K562 (cell line): ENCODE data around the gene CD72. TPM values are rescaled to one million over a fixed set of nuclear protein-coding genes. Genes with fewer than 3 reads are reported as not detected.

ENCODE experiments used
- ATAC-seq: fragments of 200-7000 bp; cut with Tn5 transposase; 3 replicates; pipeline ENCODE4 v1.9.1; 2020; ENCODE audit warnings: moderate library complexity
- BruUV-seq: library from RNA; stranded (reverse); fragments of 400-500 nt; replicated peaks from 2 replicates; lab custom pipeline; 2021; lab: Mats Ljungman, UMichigan
- CTCF ChIA-PET: fragments of 300-600 bp; formaldehyde crosslinking; extraction: SDS; loops from one replicate; lab custom pipeline; 2021; ENCODE audit warnings: low intra/inter-chr PET ratio; lab: Yijun Ruan, JAX
- POLR2A ChIA-PET: fragments of 300-600, 350-650 bp; sonication (Branson Sonifier 250); formaldehyde crosslinking; extraction: SDS; loops from one replicate; lab custom pipeline; 2021; ENCODE audit warnings: antibody characterized with exemption, inconsistent platforms; lab: Yijun Ruan, JAX
- DNase-seq, 4 experiments: peaks; one replicate each; pipeline versions ENCODE4 v3.0.0 to v3.0.0-alpha.2; 2011 to 2018; ENCODE audit warnings: low spot score in 3 of 4, mixed read lengths in 3 of 4; ENCODE audit errors: extremely low read depth in 1 of 4
- FAIRE-seq: peaks from 2 replicates; lab custom pipeline; 2011; peaks lifted over from hg19 to GRCh38; lab: Jason Lieb, UNC
- H2AFZ ChIP-seq: 2 replicates; pipeline ENCODE4 v1.6.0; 2011; ENCODE audit warnings: low read depth, low read length, control low read depth, inconsistent platforms
- H3K27ac ChIP-seq: fragments of 200-600 bp; 3 replicates; pipeline ENCODE4 v1.8.0; 2011; ENCODE audit warnings: low read depth, mild to moderate bottlenecking, control low read depth, inconsistent platforms, low read length, moderate library complexity, mixed read lengths; ENCODE audit errors: extremely low read depth
- H3K27me3 ChIP-seq, 2 experiments: fragments of 300-600 bp in 1 of 2; 2 replicates in 1 of 2; 3 replicates in 1 of 2; pipeline versions ENCODE4 v1.6.0 to v1.8.0; 2011; ENCODE audit warnings: inconsistent platforms in 2 of 2, low read length in 2 of 2, mild to moderate bottlenecking in 1 of 2, mixed read lengths in 1 of 2, moderate library complexity in 1 of 2; ENCODE audit not compliant: control insufficient read depth in 2 of 2, insufficient read depth in 2 of 2
- H3K36me3 ChIP-seq: fragments of 300-600 bp; 3 replicates; pipeline ENCODE4 v1.8.0; 2011; ENCODE audit warnings: mild to moderate bottlenecking, low read length, inconsistent platforms; ENCODE audit not compliant: control insufficient read depth, insufficient read depth
- H3K4me1 ChIP-seq, 2 experiments: fragments of 200-600 bp in 1 of 2; replicated peaks in 1 of 2; 2 replicates in 1 of 2; 3 replicates in 1 of 2; pipeline versions ENCODE4 v1.5.1 to v1.8.0; 2011; ENCODE audit warnings: inconsistent platforms in 2 of 2, low read length in 2 of 2, mild to moderate bottlenecking in 1 of 2, mixed read lengths in 1 of 2, moderate library complexity in 1 of 2; ENCODE audit not compliant: control insufficient read depth in 2 of 2, insufficient read depth in 2 of 2
- H3K4me2 ChIP-seq: 2 replicates; pipeline ENCODE4 v1.6.1; 2011; ENCODE audit warnings: low read length, control low read depth, inconsistent platforms, mixed read lengths; ENCODE audit not compliant: insufficient read depth
- H3K4me3 ChIP-seq: fragments of 200-600 bp; sonication (generic), shearing (Covaris generic); 2 replicates; pipeline ENCODE4 v1.5.1; 2016; ENCODE audit warnings: control low read depth, inconsistent platforms
- H3K79me2 ChIP-seq: fragments of 200-600 bp; 3 replicates; pipeline ENCODE4 v1.8.0; 2011; ENCODE audit warnings: low read length, inconsistent platforms; ENCODE audit not compliant: control insufficient read depth, insufficient read depth
- H3K9ac ChIP-seq, 2 experiments: 2 replicates each; pipeline versions ENCODE4 v1.6.0 to v1.6.1; 2011; ENCODE audit warnings: low read depth in 2 of 2, low read length in 2 of 2, control low read depth in 1 of 2, inconsistent platforms in 1 of 2, mild to moderate bottlenecking in 1 of 2, mixed read lengths in 1 of 2; ENCODE audit not compliant: insufficient read depth in 1 of 2
- H3K9me1 ChIP-seq: one replicate; pipeline ENCODE4 v1.6.0; 2011; ENCODE audit warnings: inconsistent platforms, mild to moderate bottlenecking, low read length, moderate library complexity; ENCODE audit not compliant: control insufficient read depth, insufficient read depth
- H3K9me3 ChIP-seq: replicated peaks from 2 replicates; pipeline ENCODE4 v1.5.1; 2011; ENCODE audit warnings: low read depth, low read length, inconsistent platforms; ENCODE audit not compliant: control insufficient read depth, insufficient read depth
- H4K20me1 ChIP-seq: replicated peaks from 2 replicates; pipeline ENCODE4 v1.6.1; 2011; ENCODE audit warnings: low read length, inconsistent platforms, mixed read lengths; ENCODE audit not compliant: control insufficient read depth, insufficient read depth
- CBX5 ChIP-seq: IDR thresholded peaks from 2 replicates; pipeline ENCODE4 v1.6.1; 2014; ENCODE audit warnings: low read depth, borderline replicate concordance
- CREB1 ChIP-seq, 2 experiments: sonication (generic) in 1 of 2; formaldehyde crosslinking in 1 of 2; IDR thresholded peaks; 2 replicates each; pipeline versions ENCODE4 v1.6.1 to v1.8.0; 2012 to 2022; ENCODE audit warnings: inconsistent platforms in 1 of 2, mild to moderate bottlenecking in 1 of 2, missing genetic modification reagents in 1 of 2, moderate library complexity in 1 of 2
- GTF3C2 ChIP-seq: IDR thresholded peaks from 3 replicates; pipeline ENCODE4 v1.6.1; 2011; ENCODE audit warnings: borderline replicate concordance, mild to moderate bottlenecking, moderate library complexity; ENCODE audit not compliant: insufficient read length; ENCODE audit errors: extremely low read depth
- HDAC6 ChIP-seq: IDR thresholded peaks from 2 replicates; pipeline ENCODE4 v1.6.1; 2012; ENCODE audit warnings: low read depth, mild to moderate bottlenecking, control low read depth, inconsistent platforms, low read length, moderate library complexity
- THRAP3 ChIP-seq: fragments of 450-650 bp; IDR thresholded peaks from 2 replicates; pipeline ENCODE4 v1.6.1; 2016; ENCODE audit warnings: mild to moderate bottlenecking, inconsistent platforms, borderline replicate concordance
- WGBS: fragments of 100-300 bp; shearing (Covaris generic); methylation state at CpG from one replicate; pipeline ENCODE4 v1.1.6; 2016; ENCODE audit warnings: low coverage, mixed read lengths; ENCODE audit not compliant: insufficient coverage; ENCODE audit errors: missing lambda C conversion rate; 5-methylcytosine and 5-hydroxymethylcytosine counted together
- in situ Hi-C: fragments of 300-500 bp; cut with MboI; formaldehyde crosslinking; loops from 4 replicates; pipeline ENCODE4 v1.15.0; 2018; ENCODE audit warnings: inconsistent platforms, mixed read lengths
- intact Hi-C: fragments of 100-400 bp; cut with micrococcal nuclease; formaldehyde crosslinking; loops from 2 replicates; pipeline ENCODE4 v1.14.2; 2022
- polyA plus RNA-seq, 8 experiments: library from polyadenylated mRNA; depleted of rRNA in 4 of 8; stranded (reverse) in 5 of 8; unstranded in 3 of 8; fragments of >200 nt; fragmentation: Nextera tagmentation in 2 of 8; fragmentation: Illumina TruSeq in 1 of 8; extraction: Ambion mirVana in 2 of 8; extraction: Trizol in 1 of 8; gene quantifications; 2 replicates each; pipeline versions ENCODE4 v1.2.1 to v1.2.3, GENCODE V29; 2011 to 2014; ENCODE audit warnings: inconsistent platforms in 1 of 8, missing spikeins in 1 of 8
- total RNA-seq, 7 experiments: library from RNA; depleted of rRNA in 6 of 7; stranded (reverse); fragments of >200 nt in 6 of 7; fragmentation: Illumina TruSeq in 2 of 7; extraction: Trizol in 2 of 7; gene quantifications; 2 replicates each; pipeline versions ENCODE4 v1.2.1 to v1.2.3, GENCODE V29; 2011 to 2021; ENCODE audit warnings: low replicate concordance in 1 of 7

CD72 gene
- total and polyA plus RNA-seq, 9 of the 15 experiments (the other 6 are each of a cell fraction or from before 2014, with no cell fraction given), result 0.11 to 0.78 (median 0.27) TPM; not detected in 1

DNA sequence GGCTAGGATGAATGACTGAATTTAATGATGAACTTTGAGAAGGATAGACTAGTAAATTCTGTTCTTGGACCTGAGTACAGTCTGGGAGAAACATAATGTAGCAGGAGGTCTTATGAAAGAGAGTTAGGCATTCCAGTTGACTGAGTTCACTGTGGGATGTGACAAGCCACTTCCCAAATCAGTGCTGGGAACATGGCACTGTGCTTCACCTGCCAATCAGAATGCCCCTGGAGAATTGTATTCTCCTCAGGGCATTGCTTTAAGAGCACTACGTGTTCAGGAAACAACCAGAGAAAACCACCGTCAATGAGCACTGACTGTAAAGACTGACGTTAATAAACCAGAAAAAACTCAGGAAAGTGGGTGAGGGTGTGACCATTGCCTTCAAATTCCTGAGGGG lies 41.1 kb upstream of the CD72 start:
- no peak for ATAC-seq
- peak overlapping the region; percentile 89 for H3K4me3 ChIP-seq
- H4K20me1 ChIP-seq, result no peaks in the 10 kb centered on the region
- peaks cover 36% of the 10 kb centered on the region; the same call in 2 of the 3 replicates for H3K36me3 ChIP-seq
- H3K9me3 ChIP-seq, result no peaks in the 10 kb centered on the region
- FAIRE-seq, result no peak
- 85% methylated on average over 2 of the region's 3 CpGs for WGBS
- peak overlapping the region in 1 of 2 experiments; percentile 86; a peak in 1 of 4 replicates for H3K9ac ChIP-seq
- TF ChIP-seq THRAP3 (no peak), CREB1 (IDR thresholded peaks at IDR 0.05) (no peak), CREB1 (CRISPR knock-in tag; IDR thresholded peaks at IDR 0.05) (no peak), HDAC6 (no peak)
- TF ChIP-seq, all 486 proteins: peak for 0
- Histone ChIP-seq H3K9me1 (no peaks in the 10 kb centered on the region), H3K27me3 (no peaks in the 10 kb centered on the region), H2AFZ (no peak overlapping the region), H3K27ac (peak overlapping the region; percentile 98; the same call in 1 of the 3 replicates), H3K4me1 (peaks cover 14 to 36% of the 10 kb centered on the region in 2 experiments), H3K4me2 (peak overlapping the region; percentile 96; the same call in 1 of the 2 replicates), H3K79me2 (peaks cover 20% of the 10 kb centered on the region)
- in situ Hi-C loops, result no loop called here
- intact Hi-C loops, result loop anchor here (5.0 kb wide), 1 partner anchor 38 kb away; no protein-coding TSS in a partner anchor
- CTCF ChIA-PET, result no interaction called here
- BruUV-seq, result no TSS peak
- no peak for DNase-seq
- POLR2A ChIA-PET, result interaction anchor here (0.8 to 1.1 kb wide), 3 partner anchors 37 to 544 kb away, joined by 3 to 8 read pairs (median 5); partner anchors contain the start of gene ATOSB

GRCh38 chr9:35658968-35659220 lies 40.7 kb upstream of the CD72 start:
- Histone ChIP-seq H3K4me1 (peaks cover 14 to 31% of the 10 kb centered on the region in 2 experiments), H3K9ac (peak overlapping the region; percentile 86 to 96), H3K27ac (peak overlapping the region; percentile 98), H3K36me3 (peaks cover 36% of the 10 kb centered on the region; the same call in 2 of the 3 replicates), H4K20me1 (no peaks in the 10 kb centered on the region), H3K9me3 (no peaks in the 10 kb centered on the region), H3K4me2 (peak overlapping the region; percentile 96), H2AFZ (peak overlapping the region; percentile 93; the same call in 1 of the 2 replicates), H3K9me1 (no peaks in the 10 kb centered on the region), H3K79me2 (peaks cover 16% of the 10 kb centered on the region), H3K4me3 (peak overlapping the region; percentile 89), H3K27me3 (no peaks in the 10 kb centered on the region)
- DNase-seq, result peak in 1 of 4 experiments; percentile 27
- intact Hi-C loops, result loop anchor here (5.0 kb wide), 1 partner anchor 38 kb away; no protein-coding TSS in a partner anchor
- 4% methylated on average over 2 of the region's 2 CpGs for WGBS
- ATAC-seq, result peak; percentile 1; the same call in 1 of the 3 replicates
- no peak for FAIRE-seq
- peak; percentile 24 for TF ChIP-seq GTF3C2
- no peak for TF ChIP-seq CBX5
- in situ Hi-C loops, result no loop called here
- no TSS peak for BruUV-seq
- CTCF ChIA-PET, result no interaction called here
- POLR2A ChIA-PET, result interaction anchor here (1.0 to 1.3 kb wide), 3 partner anchors 21 to 543 kb away, joined by 3 to 8 read pairs (median 5); partner anchors contain the start of gene ATOSB
